ENCODE results near the gene SERPINI1.

- TF ChIP-seq, protein P1, sequence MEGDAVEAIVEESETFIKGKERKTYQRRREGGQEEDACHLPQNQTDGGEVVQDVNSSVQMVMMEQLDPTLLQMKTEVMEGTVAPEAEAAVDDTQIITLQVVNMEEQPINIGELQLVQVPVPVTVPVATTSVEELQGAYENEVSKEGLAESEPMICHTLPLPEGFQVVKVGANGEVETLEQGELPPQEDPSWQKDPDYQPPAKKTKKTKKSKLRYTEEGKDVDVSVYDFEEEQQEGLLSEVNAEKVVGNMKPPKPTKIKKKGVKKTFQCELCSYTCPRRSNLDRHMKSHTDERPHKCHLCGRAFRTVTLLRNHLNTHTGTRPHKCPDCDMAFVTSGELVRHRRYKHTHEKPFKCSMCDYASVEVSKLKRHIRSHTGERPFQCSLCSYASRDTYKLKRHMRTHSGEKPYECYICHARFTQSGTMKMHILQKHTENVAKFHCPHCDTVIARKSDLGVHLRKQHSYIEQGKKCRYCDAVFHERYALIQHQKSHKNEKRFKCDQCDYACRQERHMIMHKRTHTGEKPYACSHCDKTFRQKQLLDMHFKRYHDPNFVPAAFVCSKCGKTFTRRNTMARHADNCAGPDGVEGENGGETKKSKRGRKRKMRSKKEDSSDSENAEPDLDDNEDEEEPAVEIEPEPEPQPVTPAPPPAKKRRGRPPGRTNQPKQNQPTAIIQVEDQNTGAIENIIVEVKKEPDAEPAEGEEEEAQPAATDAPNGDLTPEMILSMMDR (IDR thresholded peaks at IDR 0.05) = no peak
- TF ChIP-seq POLR2A (IDR thresholded peaks at IDR 0.05) = no peak
These were observed 23.1 kb upstream of the SERPINI1 start for GRCh38 chr3:167712445-167712844.
